ENCODE measurements around the gene ABHD15.

Gene ABHD15

DNA sequence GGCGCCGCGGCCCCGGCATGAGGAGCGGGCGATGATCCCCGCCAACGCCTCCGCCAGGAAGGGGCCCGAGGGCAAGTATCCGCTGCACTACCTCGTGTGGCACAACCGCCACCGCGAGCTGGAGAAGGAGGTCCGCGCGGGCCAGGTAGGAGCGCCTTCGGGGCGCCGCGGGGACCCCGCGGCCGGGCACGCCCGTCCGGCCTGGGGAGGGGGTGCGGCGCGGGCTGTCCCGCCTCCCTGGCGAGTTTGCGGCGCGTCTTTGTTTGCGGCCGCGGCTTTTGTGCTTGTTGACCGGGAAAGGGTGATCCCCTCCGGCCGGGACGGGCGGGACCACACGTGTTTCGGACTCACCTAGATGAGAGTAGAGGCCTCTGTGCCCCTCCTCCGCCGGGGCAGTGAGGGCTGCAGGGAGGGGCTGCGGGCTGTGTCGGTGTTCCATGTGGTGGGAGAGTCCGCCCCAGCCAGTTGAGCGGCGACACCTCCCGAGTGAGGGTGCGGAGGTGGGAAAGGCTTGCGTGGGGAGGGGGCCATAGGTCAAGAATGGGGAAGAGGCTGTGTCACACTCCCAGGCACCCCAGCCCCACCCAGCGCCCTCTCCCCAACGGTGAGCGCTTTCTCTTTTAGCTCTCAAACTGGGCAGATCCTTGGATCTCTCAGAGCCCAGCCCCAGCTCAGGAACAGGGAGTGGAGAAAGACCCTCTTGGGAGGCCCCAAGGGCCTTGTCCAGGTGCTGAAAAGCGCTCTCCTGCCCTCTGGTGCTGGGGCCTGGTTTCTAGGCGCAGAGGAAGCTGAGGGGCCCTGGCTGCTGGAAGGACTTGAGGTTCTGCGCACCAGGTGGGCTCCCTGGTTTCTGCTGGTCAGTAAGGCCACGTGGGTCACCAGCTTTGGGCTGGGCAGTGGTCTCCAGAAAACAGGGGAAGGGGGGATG lies 27.0 kb upstream of the ABHD15 start:
- Histone ChIP-seq H3K79me2 (ENCODE audit: insufficient read depth, low read length) (no peaks in the 10 kb centered on the region; the same call in 1 of the 2 replicates), H3F3A (ENCODE audit: insufficient read depth, low read length) (no peaks in the 10 kb centered on the region), H3K9me2 (ENCODE audit: low read depth, low read length) (no peaks in the 10 kb centered on the region), H3K4me3 (ENCODE audit: low read depth, low read length, poor library complexity, severe bottlenecking) (peak overlapping the region; percentile 73), H2AFZ (ENCODE audit: low read length) (no peak overlapping the region), H4K20me1 (ENCODE audit: insufficient read depth, low read length) (no peaks in the 10 kb centered on the region), H3K4me1 (ENCODE audit: insufficient read depth, low read length, severe bottlenecking) (peaks cover 41% of the 10 kb centered on the region), H3K9me3 (ENCODE audit: low read length) (no peaks in the 10 kb centered on the region), H3K4me2 (ENCODE audit: low read length) (peak overlapping the region; percentile 82), H3K27ac (ENCODE audit: low read depth, low read length, poor library complexity, severe bottlenecking) (no peak overlapping the region), H3K36me3 (ENCODE audit: insufficient read depth, low read length) (no peaks in the 10 kb centered on the region), H3K27me3 (ENCODE audit: insufficient read depth, low read length) (no peaks in the 10 kb centered on the region), H3K9ac (ENCODE audit: low read length) (peak overlapping the region; percentile 65)
- TF ChIP-seq, protein P1, sequence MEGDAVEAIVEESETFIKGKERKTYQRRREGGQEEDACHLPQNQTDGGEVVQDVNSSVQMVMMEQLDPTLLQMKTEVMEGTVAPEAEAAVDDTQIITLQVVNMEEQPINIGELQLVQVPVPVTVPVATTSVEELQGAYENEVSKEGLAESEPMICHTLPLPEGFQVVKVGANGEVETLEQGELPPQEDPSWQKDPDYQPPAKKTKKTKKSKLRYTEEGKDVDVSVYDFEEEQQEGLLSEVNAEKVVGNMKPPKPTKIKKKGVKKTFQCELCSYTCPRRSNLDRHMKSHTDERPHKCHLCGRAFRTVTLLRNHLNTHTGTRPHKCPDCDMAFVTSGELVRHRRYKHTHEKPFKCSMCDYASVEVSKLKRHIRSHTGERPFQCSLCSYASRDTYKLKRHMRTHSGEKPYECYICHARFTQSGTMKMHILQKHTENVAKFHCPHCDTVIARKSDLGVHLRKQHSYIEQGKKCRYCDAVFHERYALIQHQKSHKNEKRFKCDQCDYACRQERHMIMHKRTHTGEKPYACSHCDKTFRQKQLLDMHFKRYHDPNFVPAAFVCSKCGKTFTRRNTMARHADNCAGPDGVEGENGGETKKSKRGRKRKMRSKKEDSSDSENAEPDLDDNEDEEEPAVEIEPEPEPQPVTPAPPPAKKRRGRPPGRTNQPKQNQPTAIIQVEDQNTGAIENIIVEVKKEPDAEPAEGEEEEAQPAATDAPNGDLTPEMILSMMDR (IDR thresholded peaks at IDR 0.05; ENCODE audit: low read length): peak; percentile 28
- no peak for TF ChIP-seq EZH2 (IDR thresholded peaks at IDR 0.05; ENCODE audit: borderline replicate concordance, low read length)

DNA sequence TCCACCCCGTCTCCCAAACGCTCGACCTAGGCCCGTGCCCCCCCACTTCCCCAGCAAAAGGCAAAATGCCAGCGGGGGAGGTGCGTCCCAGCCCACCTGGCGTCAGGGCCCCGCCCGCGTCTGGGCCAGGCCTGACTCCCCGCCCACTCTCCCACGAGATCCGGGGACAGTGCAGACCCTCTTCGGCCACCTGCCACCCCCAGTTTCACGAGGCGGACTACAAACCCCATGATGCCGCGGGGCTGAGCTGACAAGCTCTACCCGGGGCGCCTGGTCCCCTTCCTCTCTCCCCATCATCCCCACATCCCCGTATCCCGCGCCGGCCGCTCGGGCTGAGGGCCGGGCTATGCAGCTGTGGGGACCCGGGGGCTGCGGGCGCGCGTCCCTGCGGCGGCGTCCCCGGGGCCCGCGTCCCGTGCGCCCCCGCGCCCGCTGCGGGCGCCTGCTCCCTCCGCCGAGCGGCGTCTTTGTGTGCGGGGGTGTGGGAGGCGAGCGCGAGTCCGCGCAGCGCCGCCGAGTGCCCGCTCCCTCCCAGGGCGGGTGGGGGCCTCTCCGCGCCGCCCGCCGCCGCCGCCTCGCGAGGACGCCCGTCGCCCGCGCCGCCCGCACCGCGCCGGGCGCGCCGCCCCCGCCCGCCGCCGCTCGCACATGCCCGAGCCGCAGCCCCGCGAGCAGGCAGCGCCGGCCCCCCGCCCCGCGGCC lies 26.2 kb upstream of the ABHD15 start, which contains the start of gene ANKRD13B:
ANKRD13B (plus strand) TSS at position 283 of the 702 bp plus-strand sequence. CDS start 490 bp downstream, outside the sequence.
- Histone ChIP-seq H3K27me3 (ENCODE audit: insufficient read depth, low read length) (no peaks in the 10 kb centered on the region), H3K79me2 (ENCODE audit: insufficient read depth, low read length) (peaks cover under 1% of the 10 kb centered on the region; the same call in 1 of the 2 replicates), H2AFZ (ENCODE audit: low read length) (no peak within 1 kb of the TSS), H3K27ac (ENCODE audit: low read depth, low read length, poor library complexity, severe bottlenecking) (peak within 1 kb of the TSS; percentile 64), H3K4me2 (ENCODE audit: low read length) (peak within 1 kb of the TSS; percentile 99), H3K4me1 (ENCODE audit: insufficient read depth, low read length, severe bottlenecking) (peaks cover 48% of the 10 kb centered on the region), H3F3A (ENCODE audit: insufficient read depth, low read length) (no peaks in the 10 kb centered on the region), H3K9me3 (ENCODE audit: low read length) (no peaks in the 10 kb centered on the region), H3K36me3 (ENCODE audit: insufficient read depth, low read length) (no peaks in the 10 kb centered on the region), H4K20me1 (ENCODE audit: insufficient read depth, low read length) (no peaks in the 10 kb centered on the region), H3K9me2 (ENCODE audit: low read depth, low read length) (no peaks in the 10 kb centered on the region), H3K4me3 (ENCODE audit: low read depth, low read length, poor library complexity, severe bottlenecking) (peak within 1 kb of the TSS; percentile 85), H3K9ac (ENCODE audit: low read length) (peak within 1 kb of the TSS; percentile 65)
- no peak for TF ChIP-seq EZH2 (IDR thresholded peaks at IDR 0.05; ENCODE audit: borderline replicate concordance, low read length)
- TF ChIP-seq, protein P1 (IDR thresholded peaks at IDR 0.05; ENCODE audit: low read length): no peak

DNA sequence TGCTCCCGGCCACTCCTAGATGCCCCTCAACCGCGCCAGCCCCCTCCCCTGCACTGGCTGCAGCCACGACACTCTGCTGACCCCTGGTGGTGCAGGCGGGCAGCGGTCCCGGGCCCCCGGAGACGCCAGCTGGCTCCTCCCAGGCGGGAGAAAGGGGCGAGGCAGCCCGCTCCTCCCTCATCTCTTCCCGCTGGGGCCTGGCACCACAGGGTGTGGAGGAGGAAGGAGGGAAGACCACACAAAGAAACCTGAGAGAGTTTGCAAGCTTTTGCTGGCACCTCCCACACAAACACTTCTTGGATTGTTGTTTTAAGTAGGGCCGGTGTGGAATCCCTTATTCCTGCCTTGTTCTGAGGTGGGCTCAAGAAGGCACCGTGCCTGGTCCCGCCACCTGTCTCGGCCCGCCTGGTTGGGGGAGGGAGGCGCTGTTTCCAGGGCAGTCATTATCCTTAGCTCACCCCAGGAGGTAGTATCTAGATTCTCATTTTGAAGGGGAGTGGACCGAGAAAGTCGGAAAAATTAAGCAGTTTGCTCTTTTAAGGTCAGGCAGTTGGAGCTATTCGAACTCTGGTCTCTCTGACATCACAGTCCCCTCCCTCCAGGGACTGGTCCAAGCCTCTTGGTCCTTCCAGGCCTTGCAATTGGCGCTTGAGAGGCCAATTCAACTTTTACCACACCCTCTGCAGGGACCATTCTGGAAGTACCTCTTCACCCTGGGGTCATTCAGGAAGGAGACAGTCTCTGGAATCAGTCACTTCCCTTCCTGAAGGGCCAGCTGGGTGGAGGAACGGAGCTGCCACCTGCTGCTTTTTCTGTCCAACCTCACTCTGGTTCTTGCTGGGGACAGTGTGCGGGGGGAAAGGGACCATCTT lies 25.1 kb upstream of the ABHD15 start:
- Histone ChIP-seq H3K9ac (ENCODE audit: low read length) (peak overlapping the region; percentile 93; the same call in 1 of the 2 replicates), H2AFZ (ENCODE audit: low read length) (no peak overlapping the region), H3K36me3 (ENCODE audit: insufficient read depth, low read length) (no peaks in the 10 kb centered on the region), H3K27ac (ENCODE audit: low read depth, low read length, poor library complexity, severe bottlenecking) (peak overlapping the region; percentile 87), H3K9me3 (ENCODE audit: low read length) (no peaks in the 10 kb centered on the region), H3K4me2 (ENCODE audit: low read length) (peak overlapping the region; percentile 99), H3K9me2 (ENCODE audit: low read depth, low read length) (no peaks in the 10 kb centered on the region), H3K4me1 (ENCODE audit: insufficient read depth, low read length, severe bottlenecking) (peaks cover 58% of the 10 kb centered on the region), H3F3A (ENCODE audit: insufficient read depth, low read length) (no peaks in the 10 kb centered on the region), H3K27me3 (ENCODE audit: insufficient read depth, low read length) (no peaks in the 10 kb centered on the region), H4K20me1 (ENCODE audit: insufficient read depth, low read length) (no peaks in the 10 kb centered on the region), H3K79me2 (ENCODE audit: insufficient read depth, low read length) (peaks cover 9% of the 10 kb centered on the region; the same call in 1 of the 2 replicates), H3K4me3 (ENCODE audit: low read depth, low read length, poor library complexity, severe bottlenecking) (peak overlapping the region; percentile 85)
- TF ChIP-seq EZH2 (IDR thresholded peaks at IDR 0.05; ENCODE audit: borderline replicate concordance, low read length): no peak
- TF ChIP-seq, protein P1 (IDR thresholded peaks at IDR 0.05; ENCODE audit: low read length): peak; percentile 96
